Neuronal stem cell (in vitro differentiated cells): ENCODE results near the gene SMIM23.

Experiments used
- DNase-seq: peaks from one replicate; pipeline ENCODE4 v3.0.0-alpha.2; 2013; ENCODE audit warnings: low spot score
- H2AFZ ChIP-seq: one replicate; pipeline ENCODE4 v1.6.1; 2013; ENCODE audit warnings: mild to moderate bottlenecking, low read length, inconsistent platforms
- H2AK5ac ChIP-seq: 2 replicates; pipeline ENCODE4 v1.6.1; 2013; ENCODE audit warnings: low read depth, mild to moderate bottlenecking, inconsistent platforms, low read length, moderate library complexity, mixed read lengths
- H2BK120ac ChIP-seq: 2 replicates; pipeline ENCODE4 v1.6.1; 2013; ENCODE audit warnings: low read depth, mild to moderate bottlenecking, inconsistent platforms, low read length, moderate library complexity, mixed read lengths
- H2BK12ac ChIP-seq: one replicate; pipeline ENCODE4 v1.6.1; 2013; ENCODE audit warnings: low read length, inconsistent platforms
- H2BK15ac ChIP-seq: 2 replicates; pipeline ENCODE4 v1.6.1; 2013; ENCODE audit warnings: mild to moderate bottlenecking, low read length, inconsistent platforms, mixed read lengths
- H2BK5ac ChIP-seq: one replicate; pipeline ENCODE4 v1.6.1; 2013; ENCODE audit warnings: inconsistent platforms, mild to moderate bottlenecking, low read length, moderate library complexity
- H3K14ac ChIP-seq: one replicate; pipeline ENCODE4 v1.6.1; 2013; ENCODE audit warnings: low read length, inconsistent platforms
- H3K18ac ChIP-seq: 2 replicates; pipeline ENCODE4 v1.6.1; 2013; ENCODE audit warnings: low read length, inconsistent platforms
- H3K23ac ChIP-seq: 2 replicates; pipeline ENCODE4 v1.6.1; 2013; ENCODE audit warnings: low read depth, mild to moderate bottlenecking, mixed read lengths, low read length, inconsistent platforms; ENCODE audit not compliant: poor library complexity
- H3K27ac ChIP-seq: replicated peaks from 3 replicates; pipeline ENCODE4 v1.5.1; 2013; ENCODE audit warnings: low read length, inconsistent platforms
- H3K27me3 ChIP-seq, 3 experiments: 2 replicates each; pipeline ENCODE4 v1.6.1; 2013; ENCODE audit warnings: low read length in 3 of 3, mild to moderate bottlenecking in 2 of 3, inconsistent platforms in 1 of 3, low read depth in 1 of 3, mixed read lengths in 1 of 3, moderate library complexity in 1 of 3; ENCODE audit not compliant: control insufficient read depth in 3 of 3, insufficient read depth in 3 of 3
- H3K36me3 ChIP-seq, 2 donors: replicated peaks in 1 of 2; 2 replicates each; pipeline ENCODE4 v1.6.1; 2013; ENCODE audit warnings: low read length in 2 of 2; ENCODE audit not compliant: control insufficient read depth in 2 of 2, insufficient read depth in 2 of 2
- H3K4ac ChIP-seq: 2 replicates; pipeline ENCODE4 v1.6.1; 2013; ENCODE audit warnings: inconsistent platforms, mild to moderate bottlenecking, low read length, moderate library complexity
- H3K4me1 ChIP-seq, 2 donors: 1 replicate in 1 of 2; 2 replicates in 1 of 2; pipeline ENCODE4 v1.6.1; 2013; ENCODE audit warnings: low read length in 2 of 2, low read depth in 1 of 2; ENCODE audit not compliant: control insufficient read depth in 2 of 2, insufficient read depth in 1 of 2
- H3K4me2 ChIP-seq: one replicate; pipeline ENCODE4 v1.6.1; 2013; ENCODE audit warnings: mild to moderate bottlenecking, low read length, inconsistent platforms; ENCODE audit not compliant: insufficient read depth, poor library complexity, severe bottlenecking
- H3K4me3 ChIP-seq, 2 donors: 2 replicates each; pipeline ENCODE4 v1.5.1; 2013; ENCODE audit warnings: low read length in 2 of 2, mild to moderate bottlenecking in 2 of 2, inconsistent platforms in 1 of 2, moderate library complexity in 1 of 2
- H3K79me1 ChIP-seq: one replicate; pipeline ENCODE4 v1.6.1; 2013; ENCODE audit warnings: low read depth, mild to moderate bottlenecking, inconsistent platforms, low read length, moderate library complexity
- H3K9ac ChIP-seq: one replicate; pipeline ENCODE4 v1.6.1; 2013; ENCODE audit warnings: mild to moderate bottlenecking, low read depth, low read length, inconsistent platforms; ENCODE audit not compliant: poor library complexity
- H3K9me3 ChIP-seq, 2 donors: replicated peaks in 1 of 2; 2 replicates each; pipeline versions ENCODE3 to v1.6.1; 2013; ENCODE audit warnings: low read length in 2 of 2, mild to moderate bottlenecking in 2 of 2, inconsistent platforms in 1 of 2, low read depth in 1 of 2, mixed read lengths in 1 of 2, moderate library complexity in 1 of 2; ENCODE audit not compliant: control insufficient read depth in 2 of 2, insufficient read depth in 1 of 2
- H4K8ac ChIP-seq: one replicate; pipeline ENCODE4 v1.6.1; 2013; ENCODE audit warnings: low read depth, mild to moderate bottlenecking, inconsistent platforms, low read length, moderate library complexity
- H4K91ac ChIP-seq: one replicate; pipeline ENCODE4 v1.6.1; 2013; ENCODE audit warnings: low read length, low read depth, mild to moderate bottlenecking, inconsistent platforms; ENCODE audit not compliant: poor library complexity
- WGBS, 2 donors: extraction: QIAGEN DNeasy Blood & Tissue Kit; methylation state at CpG; one replicate each; pipeline ENCODE4 v1.1.7; 2013; ENCODE audit warnings: missing lambda C conversion rate in 2 of 2, mixed read lengths in 1 of 2; ENCODE audit not compliant: insufficient read length in 2 of 2, insufficient replicate concordance in 1 of 2; ENCODE audit errors: extremely low coverage in 2 of 2; 5-methylcytosine and 5-hydroxymethylcytosine counted together

Gene SMIM23

DNA sequence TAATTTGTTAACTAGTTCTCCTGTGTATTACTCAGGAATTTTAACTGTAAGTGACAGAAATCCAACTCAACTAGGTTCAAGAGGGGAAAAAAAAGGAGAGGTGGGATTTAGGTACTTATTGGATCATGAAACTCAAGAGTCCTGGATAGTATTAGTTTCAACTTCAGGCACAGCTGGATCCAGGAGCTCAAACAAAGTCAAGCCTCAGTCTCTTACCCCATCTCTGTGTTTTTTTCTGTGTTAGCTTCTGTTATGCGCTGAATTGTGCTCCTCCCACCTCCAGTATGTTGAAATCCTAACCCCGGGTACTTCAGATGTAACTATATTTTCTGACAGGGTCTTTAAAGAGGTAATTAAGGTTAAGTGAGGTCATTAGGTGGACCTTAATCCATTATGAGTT lies 53.5 kb downstream of the SMIM23 start:
- no peak overlapping the region for H4K91ac ChIP-seq
- H3K79me1 ChIP-seq: no peaks in the 10 kb centered on the region
- H2BK12ac ChIP-seq: no peak overlapping the region
- H3K4ac ChIP-seq: no peak overlapping the region
- H3K27ac ChIP-seq: no peak overlapping the region
- H3K4me3 ChIP-seq: no peak overlapping the region
- no peaks in the 10 kb centered on the region for H3K36me3 ChIP-seq
- no peak overlapping the region for H2AFZ ChIP-seq
- no peak overlapping the region for H2BK15ac ChIP-seq
- no peak overlapping the region for H3K23ac ChIP-seq
- peaks cover 0 to 3% of the 10 kb centered on the region in 2 donors for H3K9me3 ChIP-seq
- no peak overlapping the region for H3K14ac ChIP-seq
- WGBS, 2 donors: no CpG with 5 or more reads among the region's 2 CpGs
- no peak overlapping the region for H3K9ac ChIP-seq
- no peak overlapping the region for H3K4me2 ChIP-seq
- H2BK5ac ChIP-seq: no peak overlapping the region
- H3K18ac ChIP-seq: no peak overlapping the region
- peaks cover 0 to 2% (median 0%) of the 10 kb centered on the region in 3 experiments for H3K27me3 ChIP-seq
- no peak for DNase-seq
- peaks cover 0 to 17% of the 10 kb centered on the region in 2 donors for H3K4me1 ChIP-seq
- H4K8ac ChIP-seq: no peak overlapping the region
- no peak overlapping the region for H2BK120ac ChIP-seq
- no peak overlapping the region for H2AK5ac ChIP-seq

DNA sequence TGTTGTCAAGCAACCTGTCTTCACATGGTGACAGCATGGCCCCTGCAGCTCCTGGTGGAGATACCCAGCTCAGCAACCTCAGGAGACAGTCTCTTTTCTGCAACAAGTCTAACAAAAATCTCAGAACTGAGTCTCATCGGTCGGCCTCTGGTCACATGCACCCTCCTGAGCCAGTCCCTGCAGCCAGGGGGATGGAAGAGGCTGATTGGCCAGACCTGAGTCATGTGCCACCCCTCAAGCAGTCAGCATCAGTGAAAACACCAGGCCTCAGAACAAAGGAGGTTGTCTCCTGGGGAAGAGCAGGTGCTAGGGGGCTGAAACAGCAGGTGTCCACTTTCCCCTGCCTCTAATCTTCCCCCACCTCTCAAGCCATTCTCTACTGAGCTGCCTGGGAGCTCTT lies 54.4 kb downstream of the SMIM23 start:
- Histone ChIP-seq H3K18ac (no peak overlapping the region), H2AFZ (no peak overlapping the region), H3K4me2 (no peak overlapping the region), H3K9me3 (peaks cover 0 to 3% of the 10 kb centered on the region in 2 donors), H2BK12ac (no peak overlapping the region), H3K4ac (no peak overlapping the region), H3K79me1 (no peaks in the 10 kb centered on the region), H3K4me1 (peaks cover 0 to 15% of the 10 kb centered on the region in 2 donors), H4K8ac (no peak overlapping the region), H3K27ac (no peak overlapping the region), H3K9ac (no peak overlapping the region), H3K27me3 (peaks cover 0 to 2% (median 0%) of the 10 kb centered on the region in 3 experiments), H4K91ac (no peak overlapping the region), H3K23ac (no peak overlapping the region), H2BK5ac (no peak overlapping the region), H2BK15ac (no peak overlapping the region), H2AK5ac (no peak overlapping the region), H3K36me3 (no peaks in the 10 kb centered on the region), H2BK120ac (no peak overlapping the region), H3K4me3 (no peak overlapping the region), H3K14ac (no peak overlapping the region)
- DNase-seq: no peak
- WGBS, 2 donors: no CpG with 5 or more reads among the region's 2 CpGs
